ENCODE results near the gene EFCAB13.
A peak's percentile ranks its signal among the peaks of the same experiment; 100 is the strongest.
"Not testable (repeated sequence)": the region's sequence is repeated elsewhere in the genome, so short reads cannot be mapped to it uniquely, and the experiment has no call there.

Gene EFCAB13

GRCh38 chr17:47404006-47404405, 80.3 kb downstream of the EFCAB13 start:
- H3K27ac ChIP-seq, result no peak overlapping the region
- no peak overlapping the region for H3K9ac ChIP-seq
- H3K27me3 ChIP-seq, result no peaks in the 10 kb centered on the region
- no peak overlapping the region for H3K4me2 ChIP-seq
- no peaks in the 10 kb centered on the region for H3K36me3 ChIP-seq
- peaks cover 6% of the 10 kb centered on the region for H3K4me1 ChIP-seq
- H3K4me3 ChIP-seq, result no peak overlapping the region
- H3K9me3 ChIP-seq, result no peaks in the 10 kb centered on the region
- no peaks in the 10 kb centered on the region for H4K20me1 ChIP-seq
- TF ChIP-seq Cebpa-rat (IDR thresholded peaks at IDR 0.05), result no peak

DNA sequence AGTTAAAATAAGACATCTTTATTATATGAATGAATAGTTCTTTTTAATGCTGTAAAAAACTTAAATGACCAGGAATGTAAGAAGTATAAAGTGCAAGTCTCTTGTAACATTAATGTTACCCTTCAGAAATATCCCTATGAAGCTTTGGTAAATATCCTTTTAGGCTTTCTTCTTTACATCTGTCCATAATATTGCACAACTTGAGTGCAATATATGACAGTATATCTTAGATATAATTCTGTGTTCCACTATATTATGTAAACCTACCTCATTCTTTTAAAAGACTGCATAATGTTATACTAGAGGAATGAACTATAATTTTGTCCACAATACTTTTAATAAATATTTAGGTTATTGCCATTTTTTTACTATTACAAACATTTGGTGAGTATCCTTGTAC, 81.1 kb downstream of the EFCAB13 start:
- H3K36me3 ChIP-seq, result no peaks in the 10 kb centered on the region
- no peaks in the 10 kb centered on the region for H4K20me1 ChIP-seq
- H3K4me2 ChIP-seq, result no peak overlapping the region
- no peaks in the 10 kb centered on the region for H3K27me3 ChIP-seq
- TF ChIP-seq Cebpa-rat (IDR thresholded peaks at IDR 0.05), result no peak
- H3K4me1 ChIP-seq, result peaks cover 6% of the 10 kb centered on the region
- H3K9me3 ChIP-seq, result no peaks in the 10 kb centered on the region
- H3K4me3 ChIP-seq, result no peak overlapping the region
- H3K9ac ChIP-seq, result no peak overlapping the region
- no peak overlapping the region for H3K27ac ChIP-seq

DNA sequence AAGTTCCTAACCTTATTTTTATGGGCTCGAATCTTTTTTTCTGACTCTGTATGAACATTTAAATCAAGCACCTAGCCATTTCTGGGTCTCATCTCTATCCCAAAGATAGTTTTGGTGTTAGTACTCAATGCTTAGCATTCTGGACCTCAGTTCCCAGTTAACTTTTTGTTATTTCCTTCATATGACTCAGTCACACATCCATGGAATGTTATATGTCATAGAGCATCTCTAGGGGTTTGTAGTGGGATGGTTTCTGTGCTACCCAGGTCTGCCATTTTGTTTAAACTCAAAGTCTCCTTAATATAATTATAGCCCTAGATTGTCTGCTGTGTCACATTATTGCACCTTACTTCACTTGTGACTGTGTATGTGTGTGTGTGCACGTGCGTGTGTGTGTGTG, 90.1 kb downstream of the EFCAB13 start:
- Histone ChIP-seq H3K4me2 (no peak overlapping the region), H3K9me3 (no peaks in the 10 kb centered on the region), H4K20me1 (no peaks in the 10 kb centered on the region), H3K9ac (no peak overlapping the region), H3K36me3 (no peaks in the 10 kb centered on the region), H3K27me3 (no peaks in the 10 kb centered on the region), H3K27ac (no peak overlapping the region), H3K4me1 (no peaks in the 10 kb centered on the region), H3K4me3 (no peak overlapping the region)
- TF ChIP-seq Cebpa-rat (IDR thresholded peaks at IDR 0.05), result no peak

DNA sequence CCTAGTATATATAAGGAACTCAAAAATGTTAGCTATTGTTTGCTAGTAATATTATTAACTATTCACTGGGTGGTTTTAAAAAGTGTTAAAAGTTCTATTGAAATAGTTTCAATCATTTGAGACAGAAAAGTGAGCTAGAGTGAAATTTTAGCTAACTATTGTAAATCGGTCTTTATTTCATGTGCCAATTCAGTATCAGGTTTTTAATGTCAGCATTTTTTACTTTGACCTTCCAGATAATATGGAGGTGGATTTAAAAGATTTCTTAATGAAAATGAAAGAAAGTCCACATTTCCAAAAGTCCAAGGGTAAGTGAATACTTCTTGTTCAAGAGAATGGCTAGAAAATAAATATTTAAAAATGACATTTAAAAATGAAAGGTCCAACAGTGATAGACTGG, 90.9 kb downstream of the EFCAB13 start:
- no peaks in the 10 kb centered on the region for H3K36me3 ChIP-seq
- no peaks in the 10 kb centered on the region for H4K20me1 ChIP-seq
- no peak overlapping the region for H3K4me3 ChIP-seq
- no peak overlapping the region for H3K27ac ChIP-seq
- no peaks in the 10 kb centered on the region for H3K9me3 ChIP-seq
- TF ChIP-seq Cebpa-rat (IDR thresholded peaks at IDR 0.05), result no peak
- H3K4me2 ChIP-seq, result no peak overlapping the region
- no peak overlapping the region for H3K9ac ChIP-seq
- H3K4me1 ChIP-seq, result no peaks in the 10 kb centered on the region
- H3K27me3 ChIP-seq, result no peaks in the 10 kb centered on the region

DNA sequence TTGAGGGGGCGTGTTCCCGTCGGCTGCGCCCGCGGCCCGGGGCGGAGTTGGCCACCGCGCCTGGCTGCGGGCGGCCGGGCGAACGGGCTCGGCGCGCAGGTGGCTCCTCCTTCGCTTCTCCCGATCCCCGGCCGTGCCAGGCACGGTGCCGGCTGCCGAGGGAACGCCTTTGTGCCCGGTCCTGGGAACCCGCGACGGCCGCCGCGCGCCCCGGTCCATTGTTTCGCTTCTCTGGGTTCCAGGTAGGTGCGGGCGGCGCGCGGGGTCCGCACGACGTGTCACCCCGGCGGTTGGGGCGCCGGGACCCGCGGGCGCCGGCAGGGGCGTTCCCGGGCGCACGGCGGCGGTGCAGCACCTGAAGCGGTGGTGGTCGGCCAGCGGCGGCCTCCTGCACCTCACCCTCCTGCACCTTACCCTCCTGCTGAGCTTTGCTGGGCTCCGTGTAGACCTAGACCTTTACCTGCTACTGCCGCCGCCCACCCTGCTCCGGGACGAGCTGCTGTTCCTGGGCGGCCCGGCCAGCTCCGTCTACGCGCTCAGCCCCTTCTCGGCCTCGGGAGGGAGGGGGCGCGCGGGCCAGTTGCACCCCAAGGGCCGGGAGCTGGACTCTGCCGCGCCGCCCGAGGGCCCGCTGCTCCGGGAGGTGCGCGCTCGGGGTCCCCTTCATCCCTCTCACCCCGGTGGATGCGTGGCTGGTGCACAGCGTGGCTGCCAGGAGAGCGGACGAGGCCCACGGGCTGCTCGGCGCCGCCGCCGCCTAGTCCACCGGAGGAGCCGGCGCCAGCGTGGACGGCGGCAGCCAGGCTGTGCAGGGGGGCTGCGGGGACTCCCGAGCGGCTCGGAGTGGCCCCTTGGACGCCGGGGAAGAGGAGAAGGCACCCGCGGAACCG, 99.9 kb downstream of the EFCAB13 start:
- Histone ChIP-seq H3K27ac (no peak overlapping the region), H3K27me3 (peaks cover 19% of the 10 kb centered on the region), H3K9ac (no peak overlapping the region), H3K36me3 (peaks cover 6% of the 10 kb centered on the region), H4K20me1 (no peaks in the 10 kb centered on the region), H3K4me1 (no peaks in the 10 kb centered on the region), H3K4me2 (no peak overlapping the region), H3K4me3 (peak overlapping the region; percentile 47), H3K9me3 (peaks cover 22% of the 10 kb centered on the region)
- no peak for TF ChIP-seq Cebpa-rat (IDR thresholded peaks at IDR 0.05)

GRCh38 chr17:47425233-47425632, 101.5 kb downstream of the EFCAB13 start:
- not testable (repeated sequence) for H3K27ac ChIP-seq, H3K4me1 ChIP-seq, H3K9ac ChIP-seq, H3K4me2 ChIP-seq, H3K36me3 ChIP-seq, H4K20me1 ChIP-seq, H3K4me3 ChIP-seq
- peaks cover 22% of the 10 kb centered on the region for H3K9me3 ChIP-seq
- H3K27me3 ChIP-seq, result peaks cover 19% of the 10 kb centered on the region

DNA sequence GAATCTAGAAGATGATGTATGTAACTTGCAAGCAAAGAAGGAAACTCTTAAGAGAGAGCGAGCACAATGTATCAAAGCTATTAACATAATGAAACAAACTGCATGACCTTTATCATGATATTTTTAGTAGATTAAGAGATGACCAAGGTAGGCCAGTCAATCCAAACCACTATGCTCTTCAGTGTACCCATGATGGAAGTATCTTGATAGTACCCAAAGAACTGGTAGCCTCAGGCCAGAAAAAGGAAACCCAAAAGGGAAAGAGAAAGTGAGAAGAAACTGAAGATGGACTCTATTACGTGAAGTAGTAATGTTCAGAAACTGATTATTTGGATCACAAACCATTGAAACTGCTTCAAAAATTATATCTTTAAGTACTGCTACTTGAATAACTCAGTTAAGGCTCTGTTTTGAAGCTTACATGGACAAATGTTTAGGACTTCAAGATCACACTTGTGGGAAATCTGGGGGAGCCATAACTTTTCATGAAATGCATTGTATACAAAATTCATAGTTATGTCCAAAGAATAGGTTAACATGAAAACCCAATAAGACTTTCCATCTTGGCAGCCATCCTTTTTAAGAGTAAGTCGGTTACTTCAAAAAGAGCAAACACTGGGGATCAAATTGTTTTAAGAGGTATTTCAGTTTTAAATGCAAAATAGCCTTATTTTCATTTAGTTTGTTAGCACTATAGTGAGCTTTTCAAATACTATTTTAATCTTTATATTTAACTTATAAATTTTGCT, 102.3 kb downstream of the EFCAB13 start:
- H3K4me2 ChIP-seq, H3K36me3 ChIP-seq, H4K20me1 ChIP-seq, H3K27ac ChIP-seq, H3K9ac ChIP-seq, H3K4me1 ChIP-seq, H3K4me3 ChIP-seq: not testable (repeated sequence)
- Histone ChIP-seq H3K9me3 (peaks cover 22% of the 10 kb centered on the region), H3K27me3 (peaks cover 19% of the 10 kb centered on the region)

GRCh38 chr17:47427985-47428384, 104.2 kb downstream of the EFCAB13 start:
- no peak overlapping the region for H3K27ac ChIP-seq
- peaks cover 22% of the 10 kb centered on the region for H3K9me3 ChIP-seq
- no peak for TF ChIP-seq Cebpa-rat (IDR thresholded peaks at IDR 0.05)
- no peaks in the 10 kb centered on the region for H4K20me1 ChIP-seq
- peaks cover 15% of the 10 kb centered on the region for H3K27me3 ChIP-seq
- H3K36me3 ChIP-seq, result peaks cover 6% of the 10 kb centered on the region
- no peak overlapping the region for H3K9ac ChIP-seq
- H3K4me2 ChIP-seq, result no peak overlapping the region
- H3K4me3 ChIP-seq, result no peak overlapping the region
- H3K4me1 ChIP-seq, result no peaks in the 10 kb centered on the region

DNA sequence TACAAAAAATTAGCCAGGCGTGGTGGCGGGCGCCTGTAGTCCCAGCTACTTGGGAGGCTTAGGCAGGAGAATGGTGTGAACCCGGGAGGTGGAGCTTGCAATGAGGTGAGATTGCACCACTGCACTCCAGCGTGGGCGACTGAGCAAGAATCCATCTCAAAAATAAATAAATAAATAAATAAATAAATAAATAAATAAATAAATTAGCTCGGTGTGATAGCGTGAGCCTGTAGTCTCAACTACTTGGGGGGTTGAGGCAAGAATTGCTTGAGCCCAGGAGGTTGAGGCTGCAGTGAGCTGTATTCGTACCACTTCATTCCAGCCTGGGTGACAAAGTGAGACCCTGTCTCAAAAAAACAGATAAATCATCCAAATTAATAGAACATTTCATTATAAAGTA, 108.5 kb downstream of the EFCAB13 start:
- not testable (repeated sequence) for H3K4me1 ChIP-seq, H3K9ac ChIP-seq, H3K27me3 ChIP-seq

DNA sequence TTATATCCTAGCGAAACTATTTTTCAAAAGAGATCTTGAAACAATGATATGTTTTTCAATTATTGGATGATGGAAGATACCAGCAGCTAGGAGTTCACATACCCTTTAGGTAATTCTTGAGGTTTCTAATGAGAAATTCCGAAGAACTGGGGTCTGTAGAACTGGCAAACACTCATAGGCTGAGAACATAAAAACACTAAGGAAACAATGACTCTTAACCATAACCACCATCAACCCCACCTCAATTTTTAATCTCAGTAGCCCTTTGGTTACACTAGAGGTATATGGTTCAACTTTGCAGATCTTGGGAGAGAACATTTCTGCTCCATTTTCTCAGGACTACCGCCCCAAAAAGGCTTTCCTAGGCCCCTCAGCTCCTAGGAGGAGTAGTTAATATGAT, 141.4 kb downstream of the EFCAB13 start:
- Histone ChIP-seq H3K4me3 (no peak overlapping the region), H3K4me2 (no peak overlapping the region), H3K4me1 (no peaks in the 10 kb centered on the region), H3K9me3 (no peaks in the 10 kb centered on the region), H3K36me3 (no peaks in the 10 kb centered on the region), H3K27me3 (no peaks in the 10 kb centered on the region), H3K9ac (no peak overlapping the region), H4K20me1 (no peaks in the 10 kb centered on the region), H3K27ac (no peak overlapping the region)
- no peak for TF ChIP-seq Cebpa-rat (IDR thresholded peaks at IDR 0.05)

More for the DNA sequence above, 108.5 kb downstream of the EFCAB13 start:
- H3K4me3 ChIP-seq, H4K20me1 ChIP-seq, H3K4me2 ChIP-seq, H3K27ac ChIP-seq, H3K36me3 ChIP-seq: not testable (repeated sequence)
- H3K9me3 ChIP-seq, result peaks cover 15% of the 10 kb centered on the region; the same call in 1 of the 2 replicates

GRCh38 chr17:47466976-47467375, 143.2 kb downstream of the EFCAB13 start:
- not testable (repeated sequence) for H4K20me1 ChIP-seq

More at GRCh38 chr17:47466976-47467375, 143.2 kb downstream of the EFCAB13 start:
- H3K27me3 ChIP-seq, H3K9ac ChIP-seq, H3K4me3 ChIP-seq, H3K27ac ChIP-seq, H3K4me1 ChIP-seq, H3K36me3 ChIP-seq, H3K9me3 ChIP-seq, H3K4me2 ChIP-seq: not testable (repeated sequence)

Data from BLaER1 (cell line).